Activated T-cell treated with anti-CD3 and anti-CD28 coated beads, Interleukin-2, amount 50 U/mL, for 1 hour (primary cell): ENCODE measurements around the gene INTU.

Experiments used
- DNase-seq: peaks from one replicate; pipeline ENCODE4 v3.0.0-alpha.2; 2020

Gene INTU

DNA sequence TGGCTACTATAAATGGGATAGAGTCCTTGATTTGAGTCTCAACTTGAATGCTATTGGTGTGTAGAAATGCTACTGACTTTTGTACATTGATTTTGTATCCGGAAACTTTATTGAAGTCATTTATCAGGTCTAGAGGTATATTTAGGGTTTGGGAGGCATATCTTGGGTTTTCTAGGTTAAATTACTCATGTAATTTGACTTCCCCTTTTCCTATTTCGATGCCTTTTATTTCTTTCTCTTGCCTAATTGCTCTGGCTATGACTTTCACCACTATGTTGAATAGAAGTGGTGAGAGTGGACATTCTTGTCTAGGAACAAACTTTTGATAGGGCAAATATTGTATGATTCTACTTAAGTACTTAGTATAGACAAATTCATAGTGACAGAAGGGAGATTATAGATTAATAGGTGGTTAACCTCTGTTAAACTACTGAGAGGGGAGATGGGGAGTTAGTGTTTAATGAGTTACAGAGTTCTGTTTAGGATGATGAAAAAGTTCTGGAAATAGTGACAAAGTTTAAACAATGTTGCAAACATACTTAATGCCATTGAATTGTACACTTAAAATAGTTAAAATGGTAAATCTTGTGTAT, 126.6 kb downstream of the INTU start:
- DNase-seq = no peak

DNA sequence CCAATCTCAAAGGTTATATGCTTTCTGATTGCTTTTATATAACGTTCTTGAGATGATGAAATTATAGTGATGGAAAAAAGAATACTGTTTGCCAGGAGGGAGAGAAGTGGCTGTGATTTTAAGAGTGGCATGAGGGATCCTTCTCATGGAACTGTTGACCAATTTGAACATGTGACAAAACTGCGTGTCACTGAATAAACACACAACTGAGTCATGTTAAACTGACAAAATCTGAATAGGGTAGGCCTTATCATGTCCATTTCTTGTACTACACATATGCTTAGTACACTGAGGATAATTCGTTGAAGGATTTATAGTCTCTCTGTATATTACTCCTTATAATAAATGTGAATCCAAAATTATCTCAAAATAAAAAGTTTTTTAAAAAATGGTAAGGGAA, 127.1 kb downstream of the INTU start:
- DNase-seq = no peak

DNA sequence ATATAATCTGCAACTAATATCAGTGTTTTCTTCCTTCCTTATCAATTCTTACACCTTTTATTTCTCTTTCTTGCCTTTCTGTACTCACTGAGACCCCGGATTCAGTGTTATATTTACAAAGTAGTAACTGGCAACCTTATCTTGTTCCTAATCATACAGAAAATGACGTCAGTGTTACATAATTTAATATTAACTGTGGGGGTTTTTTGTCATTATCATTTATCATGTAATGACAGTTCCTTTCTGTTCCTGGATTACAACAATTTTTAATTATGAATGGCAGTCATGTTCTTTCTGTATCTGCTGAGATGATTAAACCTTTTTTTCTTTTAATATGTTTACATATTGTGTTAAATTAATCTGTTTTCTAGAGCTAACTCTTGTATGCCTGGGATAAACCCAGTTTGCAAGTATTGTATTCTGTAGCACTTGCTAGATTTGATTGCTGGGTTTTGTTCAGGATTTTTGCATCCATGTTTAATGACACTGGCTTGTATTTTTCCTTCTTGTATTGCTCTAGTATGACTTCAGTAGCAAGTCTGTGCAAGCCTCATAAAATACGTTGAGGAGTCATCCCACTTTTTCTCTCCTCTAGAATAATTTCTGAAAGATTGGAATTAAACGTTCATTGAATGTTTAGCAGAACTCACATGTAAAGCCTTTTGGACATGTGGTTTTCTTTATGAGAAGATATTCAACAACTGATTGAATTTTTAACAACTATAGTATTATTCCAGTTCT, 138.9 kb downstream of the INTU start:
- no peak for DNase-seq

DNA sequence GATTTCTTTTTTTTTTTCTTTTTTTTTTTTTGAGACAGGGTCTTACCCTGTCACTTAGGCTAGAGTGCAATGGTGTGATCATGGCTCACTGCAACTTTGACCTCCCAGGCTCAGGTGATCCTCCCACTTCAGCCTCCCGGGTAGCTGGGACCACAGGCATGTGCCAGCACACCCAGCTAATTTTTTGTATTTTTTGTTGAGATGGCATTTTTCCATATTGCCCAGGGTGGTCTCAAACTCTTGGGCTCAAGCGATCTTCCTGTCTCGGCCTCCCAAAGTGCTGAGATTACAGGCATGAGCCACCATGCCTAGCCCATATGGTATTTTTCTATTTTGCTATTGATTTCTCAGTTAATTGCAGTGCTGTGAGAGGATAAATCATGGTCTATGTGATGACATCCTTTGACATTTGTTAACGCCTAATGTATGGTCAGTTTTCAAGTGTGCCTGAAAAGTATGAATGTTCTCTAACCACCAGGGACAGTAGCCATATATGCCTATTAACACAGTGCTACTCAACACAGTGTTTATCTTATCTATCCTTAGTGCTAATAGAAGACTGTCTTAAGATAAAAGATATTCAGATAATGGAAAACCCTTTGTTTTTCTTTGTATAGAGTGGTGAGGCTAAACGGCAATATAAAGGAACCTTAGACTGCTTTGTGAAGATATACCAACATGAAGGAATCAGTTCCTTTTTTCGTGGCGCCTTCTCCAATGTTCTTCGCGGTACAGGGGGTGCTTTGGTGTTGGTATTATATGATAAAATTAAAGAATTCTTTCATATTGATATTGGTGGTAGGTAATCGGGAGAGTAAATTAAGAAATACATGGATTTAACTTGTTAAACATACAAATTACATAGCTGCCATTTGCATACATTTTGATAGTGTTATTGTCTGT, 140.3 kb downstream of the INTU start:
- no peak for DNase-seq

DNA sequence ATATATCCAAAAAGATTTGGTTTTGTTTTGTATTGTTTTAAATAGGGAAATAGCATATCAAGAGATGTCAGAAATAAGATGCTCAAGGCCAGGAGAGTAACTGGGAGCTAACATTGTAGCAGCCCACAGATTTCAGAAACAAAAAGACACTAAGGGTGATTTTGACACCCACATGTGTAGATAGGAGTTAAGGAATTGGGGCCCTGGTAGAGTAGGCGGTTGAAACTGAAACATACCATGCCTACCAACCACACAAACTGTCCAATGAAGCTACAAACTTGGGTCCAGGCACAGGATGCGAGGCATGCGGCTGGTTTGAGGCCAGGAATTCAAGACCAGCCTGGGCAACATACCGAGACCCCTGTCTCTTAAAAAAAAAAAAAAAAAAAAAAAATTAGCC, 143.1 kb downstream of the INTU start:
- no peak for DNase-seq
